A172 (cell line): ENCODE results near the gene DOK3. TPM values are rescaled to one million over a fixed set of nuclear protein-coding genes. Genes with fewer than 3 reads are reported as not detected.

Experiments used
- total RNA-seq: library from RNA; depleted of rRNA; stranded (reverse); fragments of >200 nt; shearing (Covaris generic); gene quantifications from 2 replicates; pipeline ENCODE4 v1.2.3, GENCODE V29; 2014; rRNA removed

Gene DOK3
- total RNA-seq, 1 experiment from 2014 or later = 0.19 TPM

Other genes with a start within 250 kb of the DOK3 start
- gene RAB24, start 206.1 kb downstream of the DOK3 start, total RNA-seq = 15.3 and 23.1 TPM in 2 replicates
- gene PRELID1, start 206.0 kb downstream of the DOK3 start, total RNA-seq = 376 and 403 TPM in 2 replicates
- 81.3 and 99.7 TPM in 2 replicates for gene MXD3, start 197.9 kb downstream of the DOK3 start, total RNA-seq
- 361 and 423 TPM in 2 replicates for gene LMAN2, start 158.2 kb downstream of the DOK3 start, total RNA-seq
- gene RGS14, start 151.9 kb downstream of the DOK3 start, total RNA-seq = 28.2 and 36.5 TPM in 2 replicates
- 0.05 TPM in 1 of 2 replicates, not detected in the other for gene SLC34A1, start 125.4 kb downstream of the DOK3 start, total RNA-seq
- gene PFN3, start 109.2 kb downstream of the DOK3 start, total RNA-seq = not detected in 2 replicates
- gene F12, start 100.3 kb downstream of the DOK3 start, total RNA-seq = 5.6 and 11.3 TPM in 2 replicates
- gene GRK6, start 83.2 kb downstream of the DOK3 start, total RNA-seq = 59.3 and 67.6 TPM in 2 replicates
- gene PRR7, start 63.0 kb downstream of the DOK3 start, total RNA-seq = 58.8 and 72.4 TPM in 2 replicates
- gene DBN1, start 36.2 kb downstream of the DOK3 start, total RNA-seq = 343 and 354 TPM in 2 replicates
- 189 and 215 TPM in 2 replicates for gene PDLIM7, start 12.2 kb downstream of the DOK3 start, total RNA-seq
- 153 and 154 TPM in 2 replicates for gene DDX41, start 7.1 kb upstream of the DOK3 start, total RNA-seq
- gene FAM193B, start 44.7 kb upstream of the DOK3 start, total RNA-seq = 21.8 and 28.7 TPM in 2 replicates
- gene TMED9, start 82.4 kb upstream of the DOK3 start, total RNA-seq = 119 and 124 TPM in 2 replicates
- gene B4GALT7, start 90.3 kb upstream of the DOK3 start, total RNA-seq = 29.5 and 35.4 TPM in 2 replicates